ENCODE data around the gene ADAMTS2. TPM values are rescaled to one million over a fixed set of nuclear protein-coding genes. Genes with fewer than 3 reads are reported as not detected.

The ADAMTS2 gene
- total and polyA plus RNA-seq, 8 donors, result 1.8 to 41.5 (median 11.6) TPM

GRCh38 chr5:179167871-179168451 is 177.3 kb downstream of the ADAMTS2 start:
- no peak overlapping the region for H3K27ac ChIP-seq
- DNase-seq, result peak in 1 of 2 donors; percentile 6
- no peak overlapping the region for H3K4me3 ChIP-seq
- H3K9me3 ChIP-seq, result no peaks in the 10 kb centered on the region
- TF ChIP-seq CTCF (IDR thresholded peaks at IDR 0.05) (no peak), POLR2AphosphoS5 (IDR thresholded peaks at IDR 0.05) (no peak), POLR2A (IDR thresholded peaks at IDR 0.05) (no peak), EP300 (IDR thresholded peaks at IDR 0.05) (no peak)
- WGBS, 5 donors, result 89 to 93% (median 92%) methylated on average over 8 to 12 of the region's 12 CpGs
- intact Hi-C loops (cut with DNase I; ENCODE audit: low total_unique reads), result loop anchor here (5.0 kb wide), 1 partner anchor 324 kb away; no protein-coding TSS in a partner anchor
- peaks cover 0 to 28% (median 17%) of the 10 kb centered on the region in 3 donors for H3K27me3 ChIP-seq
- no peaks in the 10 kb centered on the region for H3K36me3 ChIP-seq
- peaks cover 9 to 13% (median 11%) of the 10 kb centered on the region in 4 donors for H3K4me1 ChIP-seq

- WGBS, 5 donors, result 17 to 27% (median 23%) methylated on average over 50 to 67 of the region's 67 CpGs
- peaks cover 0 to 7% (median 4%) of the 10 kb centered on the region in 4 donors for H3K9me3 ChIP-seq
- peak; percentile 39 to 84 for DNase-seq
- H3K36me3 ChIP-seq, result peaks cover 0 to 5% (median 2%) of the 10 kb centered on the region in 4 donors
- peak overlapping the region; percentile 21 to 37 (median 26) for H3K4me3 ChIP-seq
- TF ChIP-seq CTCF (IDR thresholded peaks at IDR 0.05), result peak in 5 of 7 experiments; percentile 31 to 93 (median 88)
- TF ChIP-seq POLR2A (IDR thresholded peaks at IDR 0.05), result no peak
- peaks cover 0 to 28% (median 17%) of the 10 kb centered on the region in 3 donors for H3K27me3 ChIP-seq
- intact Hi-C loops (cut with DNase I; ENCODE audit: low total_unique reads), result loop anchor here (5.0 kb wide), 1 partner anchor 325 kb away; no protein-coding TSS in a partner anchor
- H3K4me1 ChIP-seq, result peaks cover 9 to 13% (median 11%) of the 10 kb centered on the region in 4 donors
- H3K27ac ChIP-seq, result peak overlapping the region in 1 of 5 donors; percentile 7
Observed at GRCh38 chr5:179166886-179167841, 178.1 kb downstream of the ADAMTS2 start.

GRCh38 chr5:179166171-179166885 is 178.9 kb downstream of the ADAMTS2 start:
- TF ChIP-seq EP300 (IDR thresholded peaks at IDR 0.05) (no peak), CTCF (IDR thresholded peaks at IDR 0.05) (no peak), POLR2AphosphoS5 (IDR thresholded peaks at IDR 0.05) (no peak), POLR2A (IDR thresholded peaks at IDR 0.05) (no peak)
- peak overlapping the region in 2 of 4 donors; percentile 21 to 37 for H3K4me3 ChIP-seq
- intact Hi-C loops (cut with DNase I; ENCODE audit: low total_unique reads), result loop anchor here (5.0 kb wide), 1 partner anchor 326 kb away; no protein-coding TSS in a partner anchor
- WGBS, 5 donors, result 79 to 92% (median 83%) methylated on average over 6 to 22 of the region's 22 CpGs; no CpG with 5 or more reads in 1 of the 5 donors
- H3K4me1 ChIP-seq, result peaks cover 9 to 13% (median 11%) of the 10 kb centered on the region in 4 donors
- no peak for DNase-seq
- H3K9me3 ChIP-seq, result peaks cover 0 to 10% (median 8%) of the 10 kb centered on the region in 4 donors
- H3K27ac ChIP-seq, result no peak overlapping the region
- peaks cover 0 to 7% (median 2%) of the 10 kb centered on the region in 4 donors for H3K36me3 ChIP-seq
- H3K27me3 ChIP-seq, result peaks cover 0 to 24% (median 17%) of the 10 kb centered on the region in 3 donors
